ENCODE results near the gene PAX6.

The PAX6 gene

GRCh38 chr11:31795706-31796498 lies 15.2 kb downstream of the PAX6 start:
- Histone ChIP-seq H3K4me1 (ENCODE audit: control insufficient read depth, insufficient read depth, low read length) (peaks cover 18% of the 10 kb centered on the region), H3K27ac (ENCODE audit: low read length) (no peak overlapping the region), H3K36me3 (ENCODE audit: control insufficient read depth in 2 of 2, insufficient read depth in 2 of 2, low read length in 2 of 2) (no peaks in the 10 kb centered on the region), H3K4me3 (ENCODE audit: low read length in 2 of 2) (no peak overlapping the region), H3K27me3 (ENCODE audit: control insufficient read depth in 1 of 2, insufficient read depth in 2 of 2, low read length in 2 of 2) (peaks cover 42 to 50% of the 10 kb centered on the region in 2 donors), H3K9ac (ENCODE audit: low read length in 2 of 2) (no peak overlapping the region), H3K9me3 (ENCODE audit: control insufficient read depth in 2 of 2, low read length in 2 of 2) (peaks cover 0 to 4% of the 10 kb centered on the region in 2 donors)

DNA sequence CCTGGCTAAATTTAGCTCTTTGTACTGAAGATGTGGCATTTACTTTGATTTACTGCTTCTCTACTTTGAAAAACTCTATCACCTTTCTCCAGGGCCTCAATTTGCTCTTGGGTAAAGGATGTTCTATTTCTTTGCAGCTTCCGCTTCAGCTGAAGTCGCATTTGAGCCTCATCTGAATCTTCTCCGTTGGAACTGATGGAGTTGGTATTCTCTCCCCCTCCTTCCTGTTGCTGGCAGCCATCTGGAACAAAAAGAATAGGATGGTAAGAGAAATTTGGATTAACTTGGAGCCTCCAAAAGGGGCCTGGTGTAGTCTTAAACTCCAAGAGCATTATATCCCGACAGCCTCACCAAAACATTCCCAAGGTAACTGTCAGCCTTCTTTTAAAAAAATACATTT lies 16.6 kb downstream of the PAX6 start:
- Histone ChIP-seq H3K9me3 (ENCODE audit: control insufficient read depth in 2 of 2, low read length in 2 of 2) (peaks cover 0 to 4% of the 10 kb centered on the region in 2 donors), H3K36me3 (ENCODE audit: control insufficient read depth in 2 of 2, insufficient read depth in 2 of 2, low read length in 2 of 2) (no peaks in the 10 kb centered on the region), H3K27ac (ENCODE audit: low read length) (no peak overlapping the region), H3K4me1 (ENCODE audit: control insufficient read depth, insufficient read depth, low read length) (peaks cover 16% of the 10 kb centered on the region), H3K4me3 (ENCODE audit: low read length in 2 of 2) (no peak overlapping the region), H3K9ac (ENCODE audit: low read length in 2 of 2) (no peak overlapping the region), H3K27me3 (ENCODE audit: control insufficient read depth in 1 of 2, insufficient read depth in 2 of 2, low read length in 2 of 2) (peaks cover 31 to 36% of the 10 kb centered on the region in 2 donors)

GRCh38 chr11:31793264-31793663 lies 17.9 kb downstream of the PAX6 start:
- H3K9me3 ChIP-seq (ENCODE audit: control insufficient read depth in 2 of 2, low read length in 2 of 2) = peaks cover 0 to 4% of the 10 kb centered on the region in 2 donors
- peaks cover 19 to 24% of the 10 kb centered on the region in 2 donors for H3K27me3 ChIP-seq (ENCODE audit: control insufficient read depth in 1 of 2, insufficient read depth in 2 of 2, low read length in 2 of 2)
- H3K36me3 ChIP-seq (ENCODE audit: control insufficient read depth in 2 of 2, insufficient read depth in 2 of 2, low read length in 2 of 2) = no peaks in the 10 kb centered on the region
- H3K4me1 ChIP-seq (ENCODE audit: control insufficient read depth, insufficient read depth, low read length) = peaks cover 4% of the 10 kb centered on the region
- no peak overlapping the region for H3K27ac ChIP-seq (ENCODE audit: low read length)
- H3K9ac ChIP-seq (ENCODE audit: low read length in 2 of 2) = no peak overlapping the region
- no peak overlapping the region for H3K4me3 ChIP-seq (ENCODE audit: low read length in 2 of 2)

- peaks cover 0 to 4% of the 10 kb centered on the region in 2 donors for H3K9me3 ChIP-seq (ENCODE audit: control insufficient read depth in 2 of 2, low read length in 2 of 2)
- no peak overlapping the region for H3K9ac ChIP-seq (ENCODE audit: low read length in 2 of 2)
- H3K4me3 ChIP-seq (ENCODE audit: low read length in 2 of 2) = no peak overlapping the region
- H3K27me3 ChIP-seq (ENCODE audit: control insufficient read depth in 1 of 2, insufficient read depth in 2 of 2, low read length in 2 of 2) = peaks cover 12 to 17% of the 10 kb centered on the region in 2 donors
- H3K4me1 ChIP-seq (ENCODE audit: control insufficient read depth, insufficient read depth, low read length) = no peaks in the 10 kb centered on the region
- no peak overlapping the region for H3K27ac ChIP-seq (ENCODE audit: low read length)
- no peaks in the 10 kb centered on the region for H3K36me3 ChIP-seq (ENCODE audit: control insufficient read depth in 2 of 2, insufficient read depth in 2 of 2, low read length in 2 of 2)
Measured at GRCh38 chr11:31792456-31792855, 18.7 kb downstream of the PAX6 start.

DNA sequence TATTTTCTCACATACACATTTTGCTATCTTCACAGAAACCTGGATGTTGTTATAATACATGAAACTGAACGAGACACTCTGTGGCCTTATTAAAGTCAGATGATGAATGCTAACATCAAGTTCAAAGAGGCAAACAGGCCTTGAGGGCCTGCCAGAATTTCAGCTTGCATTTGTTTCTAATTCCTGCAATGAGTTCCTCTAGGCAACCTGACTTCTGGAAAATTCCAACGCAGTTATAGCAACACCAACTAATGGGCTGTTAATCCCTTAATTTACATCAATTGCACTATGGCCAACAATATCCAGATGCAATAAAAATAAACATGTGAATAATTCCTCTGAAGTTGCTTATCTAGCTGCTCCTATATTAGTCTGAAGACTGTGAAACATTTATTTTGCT lies 19.1 kb downstream of the PAX6 start:
- peaks cover 8 to 13% of the 10 kb centered on the region in 2 donors for H3K27me3 ChIP-seq (ENCODE audit: control insufficient read depth in 1 of 2, insufficient read depth in 2 of 2, low read length in 2 of 2)
- no peaks in the 10 kb centered on the region for H3K4me1 ChIP-seq (ENCODE audit: control insufficient read depth, insufficient read depth, low read length)
- no peak overlapping the region for H3K27ac ChIP-seq (ENCODE audit: low read length)
- no peak overlapping the region for H3K9ac ChIP-seq (ENCODE audit: low read length in 2 of 2)
- H3K9me3 ChIP-seq (ENCODE audit: control insufficient read depth in 2 of 2, low read length in 2 of 2) = peaks cover 0 to 4% of the 10 kb centered on the region in 2 donors
- H3K4me3 ChIP-seq (ENCODE audit: low read length in 2 of 2) = no peak overlapping the region
- H3K36me3 ChIP-seq (ENCODE audit: control insufficient read depth in 2 of 2, insufficient read depth in 2 of 2, low read length in 2 of 2) = no peaks in the 10 kb centered on the region

GRCh38 chr11:31790649-31791048 lies 20.5 kb downstream of the PAX6 start:
- peaks cover 0 to 2% of the 10 kb centered on the region in 2 donors for H3K27me3 ChIP-seq (ENCODE audit: control insufficient read depth in 1 of 2, insufficient read depth in 2 of 2, low read length in 2 of 2)
- H3K27ac ChIP-seq (ENCODE audit: low read length) = no peak overlapping the region
- no peaks in the 10 kb centered on the region for H3K9me3 ChIP-seq (ENCODE audit: control insufficient read depth in 2 of 2, low read length in 2 of 2)
- H3K4me1 ChIP-seq (ENCODE audit: control insufficient read depth, insufficient read depth, low read length) = no peaks in the 10 kb centered on the region
- H3K36me3 ChIP-seq (ENCODE audit: control insufficient read depth in 2 of 2, insufficient read depth in 2 of 2, low read length in 2 of 2) = no peaks in the 10 kb centered on the region
- no peak overlapping the region for H3K4me3 ChIP-seq (ENCODE audit: low read length in 2 of 2)
- H3K9ac ChIP-seq (ENCODE audit: low read length in 2 of 2) = no peak overlapping the region

- Histone ChIP-seq H3K27ac (ENCODE audit: low read length) (no peak overlapping the region), H3K4me3 (ENCODE audit: low read length in 2 of 2) (no peak overlapping the region), H3K9ac (ENCODE audit: low read length in 2 of 2) (no peak overlapping the region)
Measured at GRCh38 chr11:31788085-31788484, 23.0 kb downstream of the PAX6 start.

DNA sequence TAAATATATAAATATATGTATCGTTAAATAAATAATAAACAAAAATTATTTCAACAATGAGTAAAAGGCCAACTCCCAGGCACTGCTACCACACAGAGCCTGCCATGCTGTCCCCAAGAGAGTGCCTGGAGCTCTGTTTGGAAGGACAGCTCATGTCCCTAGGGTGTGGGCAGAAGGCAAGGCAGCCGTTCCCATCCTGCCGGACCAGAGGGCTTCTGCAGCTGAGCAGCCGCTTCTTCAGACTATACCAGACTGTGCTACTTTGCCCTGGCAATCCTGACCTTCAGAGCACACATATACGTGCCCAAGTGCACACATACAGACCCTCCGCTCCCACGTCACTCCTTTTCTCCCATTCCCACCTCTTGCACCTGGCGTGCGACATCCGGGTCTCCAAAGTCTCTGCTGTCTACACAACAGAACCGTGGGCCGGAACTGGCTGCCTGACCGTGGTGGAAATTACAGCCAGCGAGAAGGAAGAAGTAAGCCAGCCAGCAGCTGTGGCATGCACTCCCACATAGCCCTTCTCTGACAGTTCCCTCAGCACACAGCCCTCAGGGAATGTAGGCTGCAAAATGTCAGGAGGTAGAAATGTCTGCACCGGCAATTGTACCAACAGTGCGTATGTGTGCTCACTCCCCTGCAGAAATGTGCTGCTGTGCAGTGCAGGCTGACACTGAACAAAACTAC lies 24.0 kb downstream of the PAX6 start:
- no peaks in the 10 kb centered on the region for H3K4me1 ChIP-seq (ENCODE audit: control insufficient read depth, insufficient read depth, low read length)
- H3K4me3 ChIP-seq (ENCODE audit: low read length in 2 of 2) = no peak overlapping the region
- H3K9me3 ChIP-seq (ENCODE audit: control insufficient read depth in 2 of 2, low read length in 2 of 2) = no peaks in the 10 kb centered on the region
- no peaks in the 10 kb centered on the region for H3K27me3 ChIP-seq (ENCODE audit: control insufficient read depth in 1 of 2, insufficient read depth in 2 of 2, low read length in 2 of 2)
- H3K27ac ChIP-seq (ENCODE audit: low read length) = no peak overlapping the region
- H3K36me3 ChIP-seq (ENCODE audit: control insufficient read depth in 2 of 2, insufficient read depth in 2 of 2, low read length in 2 of 2) = no peaks in the 10 kb centered on the region
- H3K9ac ChIP-seq (ENCODE audit: low read length in 2 of 2) = no peak overlapping the region

More at GRCh38 chr11:31788085-31788484, 23.0 kb downstream of the PAX6 start:
- no peaks in the 10 kb centered on the region for H3K4me1 ChIP-seq (ENCODE audit: control insufficient read depth, insufficient read depth, low read length)
- no peaks in the 10 kb centered on the region for H3K9me3 ChIP-seq (ENCODE audit: control insufficient read depth in 2 of 2, low read length in 2 of 2)
- no peaks in the 10 kb centered on the region for H3K27me3 ChIP-seq (ENCODE audit: control insufficient read depth in 1 of 2, insufficient read depth in 2 of 2, low read length in 2 of 2)
- H3K36me3 ChIP-seq (ENCODE audit: control insufficient read depth in 2 of 2, insufficient read depth in 2 of 2, low read length in 2 of 2) = no peaks in the 10 kb centered on the region

GRCh38 chr11:31784611-31785010 lies 26.5 kb downstream of the PAX6 start:
- no peak overlapping the region for H3K27ac ChIP-seq (ENCODE audit: low read length)
- no peak overlapping the region for H3K4me3 ChIP-seq (ENCODE audit: low read length in 2 of 2)
- H3K27me3 ChIP-seq (ENCODE audit: control insufficient read depth in 1 of 2, insufficient read depth in 2 of 2, low read length in 2 of 2) = no peaks in the 10 kb centered on the region
- H3K9ac ChIP-seq (ENCODE audit: low read length in 2 of 2) = no peak overlapping the region
- H3K36me3 ChIP-seq (ENCODE audit: control insufficient read depth in 2 of 2, insufficient read depth in 2 of 2, low read length in 2 of 2) = no peaks in the 10 kb centered on the region
- no peaks in the 10 kb centered on the region for H3K9me3 ChIP-seq (ENCODE audit: control insufficient read depth in 2 of 2, low read length in 2 of 2)
- no peaks in the 10 kb centered on the region for H3K4me1 ChIP-seq (ENCODE audit: control insufficient read depth, insufficient read depth, low read length)

- Histone ChIP-seq H3K36me3 (ENCODE audit: control insufficient read depth in 2 of 2, insufficient read depth in 2 of 2, low read length in 2 of 2) (no peaks in the 10 kb centered on the region), H3K9ac (ENCODE audit: low read length in 2 of 2) (no peak overlapping the region), H3K9me3 (ENCODE audit: control insufficient read depth in 2 of 2, low read length in 2 of 2) (no peaks in the 10 kb centered on the region), H3K27me3 (ENCODE audit: control insufficient read depth in 1 of 2, insufficient read depth in 2 of 2, low read length in 2 of 2) (no peaks in the 10 kb centered on the region), H3K27ac (ENCODE audit: low read length) (no peak overlapping the region), H3K4me3 (ENCODE audit: low read length in 2 of 2) (no peak overlapping the region), H3K4me1 (ENCODE audit: control insufficient read depth, insufficient read depth, low read length) (no peaks in the 10 kb centered on the region)
Measured at GRCh38 chr11:31783252-31783651, 27.9 kb downstream of the PAX6 start.

DNA sequence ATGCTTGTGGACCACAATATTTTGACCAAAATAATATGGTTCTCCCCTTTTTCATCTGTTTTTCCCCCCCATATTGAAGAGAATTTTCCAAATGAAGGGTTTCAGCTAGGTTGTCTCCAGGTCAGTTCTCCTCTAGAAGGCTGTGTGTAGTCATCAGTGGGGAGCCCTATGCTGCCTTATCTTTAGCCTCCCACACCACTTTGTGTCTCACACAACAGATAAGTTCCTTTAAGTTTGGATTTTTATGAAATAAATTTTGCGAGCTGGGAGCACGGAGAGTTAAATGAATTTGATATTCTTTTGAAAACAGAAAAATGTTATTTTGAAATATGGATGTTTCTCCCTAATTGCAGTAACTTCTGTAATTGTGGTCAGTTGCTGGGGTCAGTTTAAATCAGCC lies 28.9 kb downstream of the PAX6 start:
- H3K27me3 ChIP-seq (ENCODE audit: control insufficient read depth in 1 of 2, insufficient read depth in 2 of 2, low read length in 2 of 2) = no peaks in the 10 kb centered on the region
- H3K9ac ChIP-seq (ENCODE audit: low read length in 2 of 2) = no peak overlapping the region
- no peak overlapping the region for H3K27ac ChIP-seq (ENCODE audit: low read length)
- H3K9me3 ChIP-seq (ENCODE audit: control insufficient read depth in 2 of 2, low read length in 2 of 2) = peaks cover 0 to 2% of the 10 kb centered on the region in 2 donors
- no peaks in the 10 kb centered on the region for H3K36me3 ChIP-seq (ENCODE audit: control insufficient read depth in 2 of 2, insufficient read depth in 2 of 2, low read length in 2 of 2)
- H3K4me3 ChIP-seq (ENCODE audit: low read length in 2 of 2) = no peak overlapping the region
- no peaks in the 10 kb centered on the region for H3K4me1 ChIP-seq (ENCODE audit: control insufficient read depth, insufficient read depth, low read length)

All from stomach smooth muscle (tissue), 2 donors.